HG03520 (cell line): ENCODE results near the gene PSMD8.
"Not testable (repeated sequence)": the region's sequence is repeated elsewhere in the genome, so short reads cannot be mapped to it uniquely, and the experiment has no call there.

Source experiments
- ATAC-seq: cut with Tn5 transposase; IDR thresholded peaks from one replicate; pipeline ENCODE4 v1.9.1; 2021; ENCODE audit warnings: mild to moderate bottlenecking, moderate library complexity; ENCODE audit not compliant: unreplicated experiment

Gene PSMD8

DNA sequence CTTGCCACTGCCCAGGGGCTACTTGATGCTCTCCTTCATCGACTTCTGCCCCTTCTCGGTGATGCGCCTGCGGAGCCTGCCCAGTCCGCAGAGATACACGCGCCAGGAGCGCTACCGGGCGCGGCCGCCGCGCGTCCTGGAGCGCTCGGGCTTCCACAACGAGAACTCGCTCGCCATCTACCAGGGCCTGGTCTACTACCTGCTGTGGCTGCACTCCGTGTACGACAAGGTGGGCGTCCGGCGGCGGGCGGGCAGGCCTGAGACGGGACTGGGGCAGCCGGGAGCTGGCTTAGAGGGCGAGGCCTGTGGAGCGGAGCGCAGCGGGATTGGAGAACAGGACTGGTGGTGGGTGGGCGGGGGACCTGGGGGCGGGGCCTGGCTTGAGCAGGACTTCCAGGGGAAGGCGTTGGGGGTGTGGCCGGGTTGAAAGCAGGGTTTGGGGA, 12.7 kb upstream of the PSMD8 start:
- ATAC-seq, result no peak

DNA sequence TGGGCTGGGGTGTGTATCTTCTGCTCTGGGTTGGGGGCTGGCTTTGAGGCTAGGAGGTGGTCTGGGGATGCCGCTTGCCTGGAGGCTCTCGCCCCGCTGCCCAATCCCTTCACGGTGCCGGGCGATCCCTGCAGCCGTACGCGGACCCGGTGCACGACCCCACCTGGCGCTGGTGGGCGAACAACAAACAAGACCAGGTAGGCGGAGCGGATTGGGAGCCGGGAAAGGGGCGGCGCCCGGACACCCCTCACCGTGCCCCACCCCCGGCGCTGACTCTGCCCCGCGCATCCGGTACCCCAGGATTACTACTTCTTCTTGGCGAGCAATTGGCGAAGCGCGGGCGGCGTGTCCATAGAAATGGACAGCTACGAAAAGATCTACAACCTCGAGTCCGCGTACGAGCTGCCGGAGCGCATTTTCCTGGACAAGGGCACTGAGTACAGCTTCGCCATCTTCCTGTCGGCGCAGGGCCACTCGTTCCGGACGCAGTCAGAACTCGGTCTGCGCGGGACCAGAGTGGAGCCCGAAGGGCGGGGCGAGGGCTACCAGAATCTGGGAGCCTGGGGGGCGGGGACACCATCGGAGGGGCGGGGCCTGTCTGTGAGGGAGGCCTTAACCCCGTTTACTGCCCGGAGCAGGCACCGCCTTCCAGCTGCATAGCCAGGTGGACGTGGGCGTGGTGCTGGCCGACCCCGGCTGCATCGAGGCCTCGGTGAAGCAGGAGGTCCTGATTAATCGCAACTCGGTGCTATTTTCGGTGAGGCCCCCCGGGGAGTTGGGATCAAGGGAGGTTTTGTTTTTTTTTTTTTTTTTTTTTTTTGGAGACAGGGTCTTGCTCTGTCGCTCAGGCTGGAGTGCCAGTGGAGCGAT, 12.1 kb upstream of the PSMD8 start:
- ATAC-seq, result no peak

DNA sequence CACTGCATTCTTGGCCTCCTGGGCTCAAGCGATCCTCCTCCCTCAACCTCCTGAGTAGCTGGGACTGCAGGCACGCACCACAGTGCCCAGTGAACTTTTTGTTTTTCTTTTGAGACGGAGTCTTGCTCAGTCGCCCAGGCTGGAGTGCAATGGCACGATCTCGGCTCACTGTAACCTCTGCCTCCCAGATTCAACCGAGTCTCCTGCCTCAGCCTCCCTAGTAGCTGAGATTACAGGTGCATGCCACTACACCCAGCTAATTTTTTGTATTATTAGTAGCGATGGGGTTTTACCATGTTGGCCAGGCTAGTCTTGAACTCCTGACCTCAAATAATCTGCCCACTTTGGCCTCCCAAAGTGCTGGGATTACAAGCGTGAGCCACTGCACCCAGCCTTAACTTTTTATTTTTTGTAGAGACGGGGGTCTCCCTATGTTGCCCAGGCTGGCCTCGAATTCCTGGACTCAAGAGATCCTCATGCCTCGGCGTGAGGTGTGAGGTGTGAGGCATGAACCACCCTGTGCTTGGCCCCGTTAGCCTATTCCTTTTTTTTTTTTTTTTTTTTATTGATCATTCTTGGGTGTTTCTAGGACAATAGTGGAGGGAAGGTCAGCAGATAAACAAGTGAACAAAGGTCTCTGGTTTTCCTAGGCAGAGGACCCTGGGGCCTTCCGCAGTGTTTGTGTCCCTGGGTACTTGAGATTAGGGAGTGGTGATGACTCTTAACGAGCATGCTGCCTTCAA, 11.3 kb upstream of the PSMD8 start:
- ATAC-seq, result not testable (repeated sequence)

DNA sequence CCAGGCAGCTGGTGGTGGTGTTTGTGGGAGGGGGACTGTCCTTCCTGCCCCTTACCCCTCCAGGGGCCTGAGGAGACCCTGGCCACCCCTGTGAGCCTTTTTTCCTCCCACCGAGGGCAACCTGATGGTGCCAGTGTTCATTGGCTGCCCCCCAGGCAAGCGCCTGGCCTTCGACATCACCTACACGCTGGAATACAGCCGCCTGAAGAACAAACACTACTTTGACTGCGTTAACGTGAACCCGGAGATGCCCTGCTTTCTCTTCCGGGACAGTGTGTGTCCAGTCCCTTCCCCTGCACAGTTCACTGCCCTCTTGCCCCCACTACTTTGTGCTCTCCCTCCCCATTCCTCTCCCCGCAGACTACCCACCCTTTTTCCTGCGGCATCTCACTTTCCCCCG, 7.3 kb upstream of the PSMD8 start:
- ATAC-seq, result no peak

DNA sequence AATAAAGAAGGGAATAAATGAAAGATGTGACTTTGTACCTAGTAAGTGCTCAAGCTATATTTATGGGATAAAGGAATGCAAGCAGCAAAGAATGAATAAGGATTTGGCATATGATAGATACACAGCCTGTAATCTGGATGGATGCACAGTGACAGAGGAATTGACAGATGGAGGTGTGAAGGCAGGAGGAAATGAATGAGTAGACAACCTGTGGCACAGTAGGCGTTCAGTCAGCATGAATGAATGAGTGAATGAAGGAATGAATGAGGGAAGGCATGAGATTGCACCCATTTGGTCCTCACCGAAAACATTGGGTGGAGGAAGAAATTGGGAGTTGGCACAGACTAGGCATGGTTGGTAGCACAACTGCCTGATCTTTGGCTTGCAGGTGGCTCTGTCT, 4.8 kb upstream of the PSMD8 start:
- no peak for ATAC-seq

DNA sequence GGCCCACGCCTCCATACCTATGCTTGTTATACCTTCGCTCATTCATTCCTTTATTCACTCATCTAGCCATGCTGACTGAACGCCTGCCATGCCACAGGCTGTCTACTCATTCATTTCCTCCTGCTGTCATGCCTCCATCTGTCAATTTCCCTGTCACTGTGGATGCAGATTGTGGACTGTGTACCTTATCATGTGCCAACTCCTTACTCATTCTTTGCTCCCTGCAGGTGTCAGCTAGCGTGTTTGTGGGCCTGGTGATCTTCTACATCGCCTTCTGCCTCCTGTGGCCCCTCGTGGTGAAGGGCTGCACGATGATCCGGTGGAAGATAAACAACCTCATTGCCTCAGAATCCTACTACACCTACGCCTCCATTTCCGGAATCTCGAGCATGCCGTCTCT, 4.1 kb upstream of the PSMD8 start:
- no peak for ATAC-seq

DNA sequence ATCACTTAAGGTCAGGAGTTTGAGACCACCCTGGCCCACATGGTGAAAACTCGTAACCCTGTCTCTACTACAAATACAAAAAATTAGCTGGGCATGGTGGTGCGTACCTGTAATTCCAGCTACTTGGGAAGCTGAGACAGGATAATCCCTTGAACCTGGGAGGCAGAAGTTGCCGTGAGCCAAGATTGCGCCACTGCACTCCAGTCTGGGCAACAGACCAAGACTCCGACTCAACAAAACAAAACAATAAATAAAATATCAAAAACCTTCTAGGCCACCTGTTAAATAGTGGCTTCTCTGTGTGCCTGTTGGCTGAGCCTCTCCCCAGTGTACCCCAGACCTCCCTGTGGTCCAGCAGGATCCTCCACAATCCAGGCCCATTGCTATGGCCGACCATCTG, 3.3 kb upstream of the PSMD8 start:
- no peak for ATAC-seq

DNA sequence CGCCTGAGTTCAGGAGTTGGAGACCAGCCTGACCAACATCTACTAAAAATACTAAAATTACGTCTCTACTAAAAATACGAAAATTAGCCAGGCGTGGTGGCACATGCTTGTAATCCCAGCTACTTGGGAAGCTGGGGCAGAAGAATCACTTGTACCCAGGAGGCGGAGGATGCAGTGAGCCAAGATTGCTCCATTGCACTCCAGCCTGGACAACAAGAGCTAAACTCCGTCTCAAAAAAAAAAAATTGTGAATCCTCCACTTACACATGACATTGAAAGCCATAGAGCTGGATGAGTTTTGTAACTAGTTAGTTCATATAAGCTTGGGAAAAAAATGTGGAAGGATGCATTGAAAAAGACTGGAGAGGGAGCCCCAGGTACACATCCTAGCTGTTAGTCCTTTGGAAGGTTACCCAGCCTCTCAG, 452 bp upstream of the PSMD8 start:
- no peak for ATAC-seq

DNA sequence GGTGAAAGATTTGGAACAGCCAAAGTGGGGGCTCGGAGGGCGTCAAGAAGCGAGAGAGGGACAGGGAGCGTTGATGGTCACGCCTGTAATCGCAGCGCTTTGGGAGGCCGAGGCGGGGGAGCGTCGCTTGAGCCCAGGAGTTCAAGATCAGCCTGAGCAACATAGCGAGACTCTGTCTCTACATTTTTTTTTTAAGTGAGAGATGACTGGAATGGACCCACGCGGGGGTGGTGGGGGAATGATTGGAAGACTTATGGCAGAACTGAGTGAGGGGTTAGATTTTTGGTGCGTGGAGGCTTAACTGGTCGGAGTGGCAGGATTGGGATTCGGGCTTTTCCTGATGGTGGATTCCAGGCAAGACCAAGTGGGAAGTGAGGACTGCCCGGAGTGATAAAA, 725 bp downstream of the PSMD8 start:
- ATAC-seq, result no peak

DNA sequence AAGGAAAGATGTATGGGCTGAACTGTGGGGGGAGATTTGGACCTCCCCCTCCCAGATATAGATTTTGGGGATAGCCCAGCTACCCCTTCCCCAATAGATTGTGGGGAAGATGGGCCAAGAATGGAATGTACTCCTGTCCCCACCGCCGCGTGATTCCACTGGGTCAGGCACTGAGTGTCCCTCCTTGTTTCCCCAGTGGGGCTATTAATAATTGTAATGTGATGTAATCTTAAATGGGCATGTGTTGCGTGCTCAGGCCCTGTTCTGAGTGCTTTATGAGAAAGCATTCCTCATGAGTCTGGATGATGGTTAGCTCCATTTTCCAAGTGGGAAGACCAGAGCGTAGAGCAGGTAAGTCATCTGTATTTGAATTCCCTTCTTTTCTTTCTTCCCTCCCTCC, 1.4 kb downstream of the PSMD8 start:
- ATAC-seq, result no peak

DNA sequence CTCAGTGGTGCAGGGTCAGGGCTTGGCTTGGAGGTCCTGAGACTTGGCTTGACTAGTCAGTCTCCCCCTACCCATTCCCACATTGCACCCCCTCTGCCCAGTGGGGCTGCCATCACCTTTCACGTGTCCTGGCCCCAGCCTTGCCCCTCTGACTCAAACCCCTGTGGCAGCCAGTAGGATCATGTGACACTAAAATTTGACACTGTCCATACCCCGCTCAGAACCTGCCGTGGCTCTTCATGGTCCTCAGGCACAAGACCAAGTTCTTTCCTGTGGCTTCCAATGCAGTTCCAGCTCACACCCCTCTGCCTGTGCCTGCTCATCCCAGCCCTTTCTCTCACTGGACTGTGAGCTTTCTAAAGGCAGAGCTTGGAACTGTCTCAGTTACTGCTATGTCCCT, 2.2 kb downstream of the PSMD8 start:
- no peak for ATAC-seq

DNA sequence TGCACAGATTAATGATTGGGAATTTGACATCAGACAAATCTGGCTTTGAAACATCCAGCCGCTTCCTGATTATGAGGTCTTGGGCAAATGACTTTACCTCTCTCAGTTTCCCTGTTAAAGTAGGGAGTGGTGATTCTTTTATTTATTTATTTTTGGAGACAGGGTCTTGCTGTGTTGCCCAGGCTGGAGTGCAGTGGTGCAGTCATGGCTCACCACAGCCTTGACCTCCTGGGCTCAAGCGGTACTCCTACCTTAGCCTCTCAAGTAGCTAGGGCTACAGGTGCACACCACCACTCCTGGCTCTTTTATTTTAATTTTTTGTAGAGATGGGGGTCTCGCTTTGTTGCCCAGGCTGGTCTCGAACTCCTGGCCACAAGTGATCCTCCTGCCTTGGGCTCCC, 2.7 kb downstream of the PSMD8 start:
- no peak for ATAC-seq

DNA sequence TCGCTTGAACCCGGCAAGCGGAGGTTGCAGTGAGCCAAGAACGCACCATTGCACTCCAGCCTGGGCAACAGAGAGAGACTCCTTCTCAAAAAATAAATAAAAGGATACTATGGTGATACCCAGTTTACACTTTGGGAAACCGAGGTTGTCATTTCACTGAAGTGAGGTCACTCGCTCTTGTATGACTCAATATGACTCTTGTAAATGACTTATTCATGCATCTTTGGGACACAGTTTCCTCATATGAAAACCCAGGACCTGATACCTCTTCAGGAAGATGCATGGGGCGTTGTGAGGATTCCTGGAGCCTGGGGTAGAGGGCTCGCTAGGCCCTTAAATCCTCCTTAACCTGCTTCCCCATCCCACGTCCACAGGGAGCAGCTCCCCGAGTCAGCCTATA, 4.5 kb downstream of the PSMD8 start:
- no peak for ATAC-seq

DNA sequence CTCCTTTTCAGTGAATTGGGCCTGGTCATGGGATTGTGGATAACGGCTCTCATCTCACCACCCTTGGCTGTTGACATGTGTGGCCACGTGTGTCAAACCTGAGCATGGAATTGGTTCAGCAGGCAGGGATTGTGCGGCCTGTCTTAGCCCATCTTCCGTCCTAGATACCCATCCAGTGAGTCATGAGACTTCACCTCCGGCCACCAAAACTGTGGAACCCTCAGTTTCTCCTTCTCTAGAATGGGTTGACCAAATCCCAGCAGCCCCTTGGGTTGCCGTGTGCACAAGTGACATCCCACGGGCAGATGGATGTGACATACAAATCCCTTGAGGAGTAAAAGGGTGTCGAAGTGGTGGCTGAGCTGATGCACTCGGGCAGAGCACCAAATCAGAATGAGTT, 6.8 kb downstream of the PSMD8 start:
- no peak for ATAC-seq

DNA sequence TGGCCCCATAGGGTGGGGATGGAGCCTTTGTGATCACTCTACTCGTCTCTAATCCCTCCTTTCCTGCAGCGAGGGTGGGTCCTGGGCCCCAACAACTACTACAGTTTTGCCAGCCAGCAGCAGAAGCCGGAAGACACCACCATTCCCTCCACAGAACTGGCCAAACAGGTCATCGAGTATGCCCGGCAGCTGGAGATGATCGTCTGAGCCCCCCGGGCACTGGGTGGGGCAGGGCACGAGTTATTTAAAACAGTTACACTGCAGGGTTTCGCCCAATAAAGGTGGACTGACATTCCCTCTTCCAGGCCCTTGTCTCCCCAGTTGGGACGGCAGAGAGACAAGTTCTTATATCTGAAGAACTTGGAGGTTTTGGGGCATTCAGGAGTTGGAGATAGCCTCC, 8.8 kb downstream of the PSMD8 start:
- no peak for ATAC-seq

DNA sequence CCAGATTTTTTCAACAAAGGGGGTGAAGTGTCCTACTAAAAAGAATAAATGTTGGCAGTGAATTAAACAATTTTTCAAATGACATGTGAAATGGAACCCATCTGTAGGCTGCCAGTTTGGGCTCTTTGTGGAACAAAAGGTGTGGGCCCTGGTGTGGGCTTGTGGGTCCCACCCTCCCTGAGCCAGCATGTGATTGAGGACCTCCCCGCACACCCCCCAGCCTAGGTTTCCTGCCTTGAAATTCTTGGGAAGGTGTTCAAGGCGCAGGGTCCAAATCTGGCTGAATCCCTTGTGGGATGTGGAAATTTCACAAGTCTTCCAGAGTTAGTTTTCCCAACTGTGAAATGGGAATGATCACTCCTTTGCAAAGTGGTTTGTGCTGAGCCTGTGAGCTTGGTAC, 9.4 kb downstream of the PSMD8 start:
- no peak for ATAC-seq

DNA sequence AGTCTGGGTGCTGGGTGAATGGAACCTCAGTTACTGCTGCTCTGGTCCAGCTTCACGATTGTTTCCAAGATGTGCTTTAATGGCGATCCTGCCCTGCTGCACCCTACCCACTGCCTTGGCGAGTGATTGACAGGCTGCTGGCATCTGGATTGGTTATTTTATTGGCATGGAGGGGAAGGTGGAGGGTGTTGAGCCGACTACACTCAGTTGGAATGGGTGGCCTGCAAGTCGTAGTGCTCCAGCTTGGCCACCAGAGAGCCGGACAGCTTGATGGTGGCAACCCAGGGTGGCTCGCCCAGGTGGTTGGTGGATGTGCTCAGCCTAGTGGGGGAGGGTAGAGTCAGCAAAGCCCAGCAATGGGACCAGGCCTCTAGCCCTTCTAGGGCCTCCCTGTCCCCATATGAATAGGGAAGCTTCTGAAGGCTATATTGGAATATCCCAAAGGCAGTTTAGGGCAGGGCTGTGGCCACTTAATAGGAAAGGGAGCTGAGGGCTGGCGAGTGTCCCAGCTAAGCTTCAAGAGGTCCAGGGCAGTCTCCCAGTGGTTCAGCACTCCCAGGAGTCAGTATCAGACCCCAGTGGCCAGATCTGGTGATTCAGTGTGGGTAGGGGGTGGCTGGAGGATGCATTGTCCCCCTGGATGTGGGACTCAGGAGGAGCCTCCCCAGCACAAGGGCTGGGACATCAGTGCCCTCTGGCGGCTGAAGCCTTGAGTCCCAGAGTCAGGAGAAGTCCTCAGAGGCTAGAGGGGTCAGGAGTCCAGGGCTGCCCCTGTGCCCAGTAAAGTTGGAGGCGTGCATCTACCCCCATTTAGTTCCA, 10.0 kb downstream of the PSMD8 start:
- no peak for ATAC-seq

DNA sequence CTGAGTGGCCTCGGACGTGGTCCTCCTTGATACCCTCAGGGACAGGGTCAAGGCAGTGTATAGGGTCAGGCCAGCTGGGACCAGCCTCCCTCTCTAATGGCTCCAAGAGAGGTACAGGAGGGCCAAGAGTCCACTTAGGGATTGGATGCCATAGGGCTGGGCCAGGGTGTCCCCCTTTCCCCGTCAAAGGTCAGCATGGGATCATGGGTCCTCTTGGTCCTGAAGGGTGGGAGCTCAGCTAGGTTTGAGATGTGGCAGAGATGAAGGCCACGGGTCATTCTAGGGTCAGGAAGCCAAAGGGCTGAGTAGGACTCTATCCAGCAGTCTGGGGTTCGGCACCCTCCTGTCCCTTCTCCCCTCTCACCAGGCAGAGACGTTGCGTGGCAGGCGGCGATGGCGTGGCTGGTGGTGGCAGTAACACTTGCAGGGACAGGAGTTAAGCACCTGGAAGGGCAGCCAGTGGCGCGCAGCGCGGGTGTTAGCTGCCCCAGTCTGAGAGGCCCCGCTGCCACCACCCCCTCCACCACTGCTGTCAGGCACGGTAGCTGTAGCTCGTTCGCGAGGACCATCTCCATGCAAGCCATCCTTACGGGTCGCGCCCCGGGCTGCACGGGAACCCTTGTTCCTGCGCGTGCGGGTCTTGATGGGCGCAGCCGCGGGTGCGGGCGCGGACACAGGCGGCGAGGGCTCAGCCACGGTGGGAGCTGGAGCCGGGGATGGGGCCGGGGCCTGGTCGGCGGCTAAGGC, 10.9 kb downstream of the PSMD8 start:
- ATAC-seq, result no peak

DNA sequence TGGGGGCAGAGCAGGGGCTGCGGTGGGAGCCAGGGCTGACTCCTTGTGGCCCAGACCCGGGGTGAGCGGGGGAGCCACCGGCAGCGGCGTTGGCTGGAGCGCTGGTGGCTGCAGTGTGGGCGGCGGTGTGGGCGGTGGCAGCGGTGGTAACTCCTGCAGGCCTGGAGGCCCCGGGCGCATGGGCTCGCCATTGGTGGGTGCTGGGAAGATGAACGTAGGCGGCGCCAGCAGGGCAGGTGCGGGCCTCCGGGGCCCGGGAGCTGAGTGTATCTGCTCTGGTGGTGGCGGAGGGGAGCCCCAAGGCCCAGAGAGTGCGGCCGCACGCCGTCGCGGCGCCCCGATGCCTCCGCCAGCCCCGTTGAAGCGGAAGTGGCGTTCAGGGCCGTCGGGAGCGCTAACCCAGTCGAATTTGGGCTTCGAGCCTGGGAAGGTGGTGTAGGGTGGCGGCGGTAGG, 11.5 kb downstream of the PSMD8 start:
- no peak for ATAC-seq

DNA sequence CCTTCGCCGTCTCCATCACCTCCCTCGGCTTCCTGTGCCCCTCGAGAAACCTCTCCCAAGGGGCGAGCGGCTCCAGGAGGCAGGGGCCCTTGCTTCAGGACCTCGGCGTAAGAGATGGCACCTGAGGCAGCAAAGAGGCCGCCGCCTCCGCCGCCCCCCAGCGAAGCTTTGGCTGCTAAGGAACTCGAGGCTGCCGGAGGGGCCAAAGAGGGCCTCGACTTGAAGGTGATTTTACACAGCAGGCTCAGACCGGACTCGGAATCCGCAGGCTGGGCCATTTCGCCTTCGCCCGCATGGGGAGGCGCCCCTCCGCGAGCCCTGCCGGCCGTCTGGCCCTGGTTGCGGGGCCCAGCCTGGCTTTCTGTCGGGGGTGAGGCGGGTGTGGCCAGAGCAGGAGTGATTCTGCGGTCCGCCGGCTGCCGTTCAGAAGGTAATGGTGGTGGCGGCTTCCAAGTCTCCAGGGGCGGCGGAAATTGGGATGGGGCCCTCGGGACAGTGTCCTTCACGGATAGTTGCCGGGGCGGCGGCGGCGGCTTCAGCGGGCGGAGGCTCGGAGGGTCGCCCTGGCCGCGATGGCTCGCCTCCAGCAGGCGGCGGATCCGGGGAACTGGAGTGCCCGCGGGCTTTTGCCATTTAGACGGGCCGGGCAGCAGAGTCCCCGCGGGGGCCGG, 12.1 kb downstream of the PSMD8 start:
- no peak for ATAC-seq
